Activated CD4-positive, alpha-beta T cell treated with anti-CD3 and anti-CD28 coated beads, Interleukin-2, Interleukin-6, amounts not matched to agents 100 ng/mL and 50 ng/mL, durations not matched to agents 16 hours and 8 hours (primary cell): Measurements from ENCODE around the gene SART3.
"Not testable (repeated sequence)": the region's sequence is repeated elsewhere in the genome, so short reads cannot be mapped to it uniquely, and the experiment has no call there.

Source experiments
- DNase-seq: peaks from one replicate; pipeline ENCODE4 v3.0.0-alpha.2; 2020

The SART3 gene

GRCh38 chr12:108596854-108597558, 36.0 kb upstream of the SART3 start:
- DNase-seq = no peak

GRCh38 chr12:108595711-108596647, 35.0 kb upstream of the SART3 start:
- DNase-seq = no peak

- DNase-seq = no peak
These were observed 34.2 kb upstream of the SART3 start for GRCh38 chr12:108594960-108595710.

GRCh38 chr12:108594323-108594903, 33.4 kb upstream of the SART3 start:
- no peak for DNase-seq

GRCh38 chr12:108592033-108592909, 31.3 kb upstream of the SART3 start:
- no peak for DNase-seq

GRCh38 chr12:108591267-108591980, 30.5 kb upstream of the SART3 start:
- no peak for DNase-seq

GRCh38 chr12:108590463-108590862, 29.5 kb upstream of the SART3 start:
- not testable (repeated sequence) for DNase-seq

- no peak for DNase-seq
These were observed 28.9 kb upstream of the SART3 start for GRCh38 chr12:108589840-108590229.

GRCh38 chr12:108589028-108589839, 28.3 kb upstream of the SART3 start:
- DNase-seq = no peak

GRCh38 chr12:108587826-108588225, 26.9 kb upstream of the SART3 start:
- no peak for DNase-seq

GRCh38 chr12:108586306-108586705, 25.3 kb upstream of the SART3 start:
- DNase-seq = no peak

GRCh38 chr12:108585864-108586263, 24.9 kb upstream of the SART3 start:
- DNase-seq = no peak

GRCh38 chr12:108584456-108585065, 23.6 kb upstream of the SART3 start:
- DNase-seq = no peak

- DNase-seq = no peak
These were observed 23.0 kb upstream of the SART3 start for GRCh38 chr12:108583991-108584390.

GRCh38 chr12:108582978-108583770, 22.2 kb upstream of the SART3 start:
- no peak for DNase-seq

- DNase-seq = no peak
These were observed 21.5 kb upstream of the SART3 start for GRCh38 chr12:108582509-108582908.

GRCh38 chr12:108581311-108582227, 20.6 kb upstream of the SART3 start:
- DNase-seq = no peak

GRCh38 chr12:108580531-108580930, 19.6 kb upstream of the SART3 start:
- no peak for DNase-seq
